Neural crest cell (in vitro differentiated cells): ENCODE results near the gene PSMD12. TPM values are rescaled to one million over a fixed set of nuclear protein-coding genes. Genes with fewer than 3 reads are reported as not detected.
A peak's percentile ranks its signal among the peaks of the same experiment; 100 is the strongest.

ENCODE experiments used
- DNase-seq: peaks from one replicate; pipeline ENCODE4 v3.0.0; 2021; ENCODE audit warnings: low read depth, mixed read lengths, low spot score
- H3K27ac Mint-ChIP-seq: one replicate; pipeline ENCODE4 v1.8.0; 2021; ENCODE audit warnings: mild to moderate bottlenecking, mixed read lengths; ENCODE audit not compliant: unreplicated experiment
- H3K27me3 Mint-ChIP-seq: 2 replicates; pipeline ENCODE4 v1.8.0; 2021; ENCODE audit warnings: low read depth, mild to moderate bottlenecking, mixed read lengths
- H3K36me3 Mint-ChIP-seq: 2 replicates; pipeline ENCODE4 v1.8.0; 2021; ENCODE audit warnings: low read depth, mild to moderate bottlenecking, mixed read lengths
- H3K4me1 Mint-ChIP-seq: 2 replicates; pipeline ENCODE4 v1.8.0; 2021; ENCODE audit warnings: mixed read lengths
- H3K4me3 Mint-ChIP-seq: one replicate; pipeline ENCODE4 v1.8.0; 2021; ENCODE audit warnings: mild to moderate bottlenecking, mixed read lengths
- H3K9me3 Mint-ChIP-seq: 2 replicates; pipeline ENCODE4 v1.8.0; 2021; ENCODE audit warnings: mixed read lengths
- CTCF ChIP-seq: fragments of 200-600 bp; sonication (generic); conservative IDR thresholded peaks from 2 replicates; pipeline ENCODE4 v1.5.0; 2021; ENCODE audit warnings: antibody characterized with exemption, mild to moderate bottlenecking
- long read RNA-seq: library from polyadenylated mRNA; unstranded; transcript quantifications from one replicate; pipeline ENCODE4 v2.0.0, GENCODE V29; 2020
- total RNA-seq: library from RNA; stranded (reverse); gene quantifications from 2 replicates; pipeline ENCODE4 v1.2.1, GENCODE V29; 2021

The PSMD12 gene
- 54.7 and 55.6 TPM in 2 replicates for total RNA-seq
- long read RNA-seq, full-length matches to known transcripts: 122 of 135 reads
- long read RNA-seq, partial matches to known transcripts: 5 of 135 reads
- long read RNA-seq, other reads (novel, unspliced or antisense): 8 of 135 reads

GRCh38 chr17:67366193-67367157 lies at the start of gene PSMD12:
TSS of gene PSMD12 (minus strand) at chr17:67366577. CDS start at chr17:67366519, 58 bp downstream.
- Mint-ChIP-seq H3K27me3 (no peaks in the 10 kb centered on the region), H3K36me3 (peaks cover 2% of the 10 kb centered on the region), H3K27ac (peak within 1 kb of the TSS; percentile 98), H3K9me3 (no peaks in the 10 kb centered on the region), H3K4me3 (peak within 1 kb of the TSS; percentile 95), H3K4me1 (peaks cover 34% of the 10 kb centered on the region)
- peak; percentile 97 for DNase-seq
- TF ChIP-seq CTCF: no peak

GRCh38 chr17:67415291-67415690 lies 48.9 kb upstream of the PSMD12 start:
- no peak for DNase-seq
- H3K4me3 Mint-ChIP-seq: no peak overlapping the region
- H3K27me3 Mint-ChIP-seq: no peaks in the 10 kb centered on the region
- peaks cover 5% of the 10 kb centered on the region for H3K36me3 Mint-ChIP-seq
- no peak for TF ChIP-seq CTCF
- peaks cover 4% of the 10 kb centered on the region for H3K4me1 Mint-ChIP-seq
- H3K27ac Mint-ChIP-seq: peak overlapping the region; percentile 21
- no peaks in the 10 kb centered on the region for H3K9me3 Mint-ChIP-seq

- no peaks in the 10 kb centered on the region for H3K27me3 Mint-ChIP-seq
- no peak for DNase-seq
- H3K4me1 Mint-ChIP-seq: peaks cover 4% of the 10 kb centered on the region
- no peaks in the 10 kb centered on the region for H3K9me3 Mint-ChIP-seq
- no peak overlapping the region for H3K27ac Mint-ChIP-seq
- TF ChIP-seq CTCF: no peak
- peaks cover 5% of the 10 kb centered on the region for H3K36me3 Mint-ChIP-seq
- H3K4me3 Mint-ChIP-seq: no peak overlapping the region
These were observed 48.2 kb upstream of the PSMD12 start for GRCh38 chr17:67414559-67414958.

GRCh38 chr17:67414130-67414529 lies 47.8 kb upstream of the PSMD12 start:
- H3K4me1 Mint-ChIP-seq: peaks cover 4% of the 10 kb centered on the region
- no peak for DNase-seq
- H3K27ac Mint-ChIP-seq: no peak overlapping the region
- H3K36me3 Mint-ChIP-seq: peaks cover 5% of the 10 kb centered on the region
- TF ChIP-seq CTCF: no peak
- no peak overlapping the region for H3K4me3 Mint-ChIP-seq
- no peaks in the 10 kb centered on the region for H3K9me3 Mint-ChIP-seq
- no peaks in the 10 kb centered on the region for H3K27me3 Mint-ChIP-seq

GRCh38 chr17:67413388-67413787 lies 47.0 kb upstream of the PSMD12 start:
- Mint-ChIP-seq H3K27me3 (no peaks in the 10 kb centered on the region), H3K9me3 (peaks cover 3% of the 10 kb centered on the region), H3K36me3 (peaks cover 5% of the 10 kb centered on the region), H3K4me3 (no peak overlapping the region), H3K27ac (no peak overlapping the region), H3K4me1 (peaks cover 4% of the 10 kb centered on the region)
- no peak for TF ChIP-seq CTCF
- no peak for DNase-seq
